GM12878 (cell line): ENCODE results near the gene PSMA7. TPM values are rescaled to one million over a fixed set of nuclear protein-coding genes. Genes with fewer than 3 reads are reported as not detected.

Experiments used
- ATAC-seq: fragments of 200-7000 bp; cut with Tn5 transposase; 3 replicates; pipeline ENCODE4 v1.9.1; 2020; ENCODE audit warnings: mild to moderate bottlenecking, moderate library complexity
- BruUV-seq: library from RNA; stranded (reverse); fragments of 400-500 nt; replicated peaks from 2 replicates; lab custom pipeline; 2021; lab: Mats Ljungman, UMichigan
- CTCF ChIA-PET: fragments of 300-600 bp; sonication (Branson Sonifier 250); formaldehyde crosslinking; extraction: SDS; loops from one replicate; lab custom pipeline; 2021; ENCODE audit warnings: inconsistent platforms; lab: Yijun Ruan, JAX
- POLR2A ChIA-PET: fragments of 350-600 bp; formaldehyde crosslinking; extraction: SDS; loops from one replicate; lab custom pipeline; 2021; ENCODE audit warnings: inconsistent platforms; lab: Charles Lee
- RAD21 ChIA-PET: fragments of 300-600 bp; sonication (Branson Sonifier 250); formaldehyde crosslinking; loops from one replicate; lab custom pipeline; 2023; ENCODE audit warnings: antibody characterized with exemption; ENCODE audit not compliant: unreplicated experiment; lab: Charles Lee
- SMC1A ChIA-PET: fragments of 300-600 bp; sonication (Branson Sonifier 250); formaldehyde crosslinking; loops from one replicate; lab custom pipeline; 2023; ENCODE audit not compliant: unreplicated experiment, uncharacterized antibody; lab: Charles Lee
- DNase-seq: peaks from one replicate; pipeline ENCODE4 v3.0.0-alpha.2; 2011; ENCODE audit warnings: low read depth, low spot score
- FAIRE-seq: peaks from 3 replicates; lab custom pipeline; 2011; peaks lifted over from hg19 to GRCh38; lab: Jason Lieb, UNC
- H2AFZ ChIP-seq: 2 replicates; pipeline ENCODE4 v1.6.0; 2011; ENCODE audit warnings: low read depth, low read length, control low read depth; ENCODE audit not compliant: control insufficient read depth
- H3K27ac ChIP-seq: 2 replicates; pipeline ENCODE4 v1.5.1; 2011; ENCODE audit warnings: control low read depth; ENCODE audit not compliant: control insufficient read depth, insufficient read depth
- H3K27me3 ChIP-seq, 2 experiments: replicated peaks in 1 of 2; 2 replicates each; pipeline versions ENCODE4 v1.6.0 to v1.6.1; 2011; ENCODE audit warnings: low read length in 1 of 2; ENCODE audit not compliant: control insufficient read depth in 2 of 2, insufficient read depth in 2 of 2
- H3K36me3 ChIP-seq, 2 experiments: 2 replicates each; pipeline ENCODE4 v1.5.1; 2011; ENCODE audit warnings: low read length in 1 of 2; ENCODE audit not compliant: control insufficient read depth in 2 of 2, insufficient read depth in 2 of 2
- H3K4me1 ChIP-seq: 2 replicates; pipeline ENCODE4 v1.6.1; 2011; ENCODE audit warnings: mild to moderate bottlenecking, low read length, moderate library complexity, mixed read lengths; ENCODE audit not compliant: control insufficient read depth, insufficient read depth
- H3K4me2 ChIP-seq: 2 replicates; pipeline ENCODE4 v1.6.0; 2011; ENCODE audit warnings: control low read depth; ENCODE audit not compliant: control insufficient read depth, insufficient read depth
- H3K4me3 ChIP-seq: fragments of 200-600 bp; sonication (generic); 2 replicates; pipeline ENCODE4 v1.5.1; 2016
- H3K79me2 ChIP-seq: 2 replicates; pipeline ENCODE4 v1.6.0; 2011; ENCODE audit warnings: low read length; ENCODE audit not compliant: control insufficient read depth, insufficient read depth
- H3K9ac ChIP-seq: 2 replicates; pipeline ENCODE4 v1.8.0; 2011; ENCODE audit warnings: low read length, control low read depth, mixed read lengths; ENCODE audit not compliant: control insufficient read depth, insufficient read depth
- H3K9me3 ChIP-seq: replicated peaks from 3 replicates; pipeline ENCODE4 v1.5.1; 2011; ENCODE audit warnings: mild to moderate bottlenecking, low read length; ENCODE audit not compliant: control insufficient read depth, insufficient read depth
- H4K20me1 ChIP-seq: 2 replicates; pipeline ENCODE4 v1.6.0; 2011; ENCODE audit not compliant: control insufficient read depth, insufficient read depth
- BMI1 ChIP-seq: fragments of 450-650 bp; IDR thresholded peaks from 2 replicates; pipeline ENCODE4 v1.6.1; 2016; ENCODE audit warnings: mild to moderate bottlenecking, moderate library complexity, borderline replicate concordance
- BRCA1 ChIP-seq: IDR thresholded peaks from 2 replicates; pipeline ENCODE4 v1.6.1; 2011; ENCODE audit warnings: low read depth, low read length, improper control_type of control experiment
- CBFB ChIP-seq: IDR thresholded peaks from 2 replicates; pipeline ENCODE4 v1.6.1; 2016; ENCODE audit warnings: antibody characterized with exemption, low read depth
- CEBPB ChIP-seq, 2 experiments: fragments of 150-350 bp in 1 of 2; IDR thresholded peaks; 2 replicates each; pipeline ENCODE4 v1.6.1; 2012 to 2014; ENCODE audit warnings: low read depth in 2 of 2, low read length in 2 of 2, borderline replicate concordance in 1 of 2, inconsistent platforms in 1 of 2
- CREB1 ChIP-seq: IDR thresholded peaks from 2 replicates; pipeline ENCODE4 v1.6.1; 2012; ENCODE audit warnings: low read depth, mild to moderate bottlenecking, inconsistent platforms
- EGR1 ChIP-seq, 2 experiments: IDR thresholded peaks; 1 replicate in 1 of 2; 2 replicates in 1 of 2; pipeline ENCODE4 v1.6.1; 2011 to 2012; ENCODE audit warnings: low read depth in 2 of 2, low read length in 2 of 2, borderline replicate concordance in 1 of 2, mild to moderate bottlenecking in 1 of 2, moderate library complexity in 1 of 2
- IKZF2 ChIP-seq, 2 experiments: fragments of 450-650 bp; IDR thresholded peaks; 2 replicates each; pipeline ENCODE4 v1.6.1; 2017; ENCODE audit warnings: mild to moderate bottlenecking in 2 of 2, moderate library complexity in 2 of 2
- IRF4 ChIP-seq: IDR thresholded peaks from 2 replicates; pipeline ENCODE4 v1.6.1; 2011; ENCODE audit warnings: low read depth, low read length
- KAT2A ChIP-seq: conservative IDR thresholded peaks from 2 replicates; pipeline ENCODE4 v1.6.1; 2011; ENCODE audit warnings: low read depth, low read length; ENCODE audit not compliant: control insufficient read depth
- NBN ChIP-seq: fragments of 450-650 bp; IDR thresholded peaks from 2 replicates; pipeline ENCODE4 v1.6.1; 2016
- NFIC ChIP-seq: IDR thresholded peaks from 2 replicates; pipeline ENCODE4 v1.6.1; 2012; ENCODE audit warnings: low read depth, mild to moderate bottlenecking, inconsistent platforms, low read length, moderate library complexity
- NFYA ChIP-seq: IDR thresholded peaks from 2 replicates; pipeline ENCODE4 v1.6.1; 2011; ENCODE audit warnings: low read depth, mild to moderate bottlenecking, low read length, improper control_type of control experiment, borderline replicate concordance
- PAX5 ChIP-seq: IDR thresholded peaks from 2 replicates; pipeline ENCODE4 v1.6.1; 2011; ENCODE audit warnings: low read depth, low read length, borderline replicate concordance
- POLR2AphosphoS5 ChIP-seq: IDR thresholded peaks from 2 replicates; pipeline ENCODE4 v1.6.1; 2011; ENCODE audit warnings: mild to moderate bottlenecking, low read length, inconsistent platforms
- RBBP5 ChIP-seq: fragments of 200-600 bp; sonication (generic); conservative IDR thresholded peaks from 2 replicates; pipeline ENCODE4 v1.6.1; 2016
- RUNX3 ChIP-seq: IDR thresholded peaks from 2 replicates; pipeline ENCODE4 v1.6.1; 2012; ENCODE audit warnings: low read length, inconsistent platforms
- SIN3A ChIP-seq: IDR thresholded peaks from 2 replicates; pipeline ENCODE4 v1.6.1; 2012; ENCODE audit warnings: low read depth, low read length, improper control_type of control experiment
- SIX5 ChIP-seq: IDR thresholded peaks from 2 replicates; pipeline ENCODE4 v1.6.1; 2011; ENCODE audit warnings: mild to moderate bottlenecking, low read depth, low read length, moderate library complexity; ENCODE audit not compliant: severe bottlenecking
- SREBF1 ChIP-seq: IDR thresholded peaks from 2 replicates; pipeline ENCODE4 v1.6.1; 2012; ENCODE audit warnings: mild to moderate bottlenecking, low read length
- SRF ChIP-seq, 2 experiments: IDR thresholded peaks; 2 replicates each; pipeline ENCODE4 v1.6.1; 2011; ENCODE audit warnings: low read depth in 2 of 2, low read length in 2 of 2, mild to moderate bottlenecking in 1 of 2, moderate library complexity in 1 of 2
- WRNIP1 ChIP-seq: IDR thresholded peaks from 2 replicates; pipeline ENCODE4 v1.6.1; 2011; ENCODE audit warnings: low read depth, low read length, improper control_type of control experiment, borderline replicate concordance
- WGBS: methylation state at CpG from one replicate; pipeline ENCODE4 v1.1.6; 2016; ENCODE audit warnings: low lambda C conversion rate; ENCODE audit not compliant: insufficient replicate concordance, insufficient coverage; ENCODE audit errors: missing lambda C conversion rate; 5-methylcytosine and 5-hydroxymethylcytosine counted together
- in situ Hi-C: fragments of 300-500 bp; cut with MboI; formaldehyde crosslinking; loops from 9 replicates; pipeline ENCODE4 v1.14.3; 2018; ENCODE audit warnings: mixed read lengths
- intact Hi-C: fragments of 100-400 bp; cut with micrococcal nuclease; formaldehyde crosslinking; loops from one replicate; pipeline ENCODE4 v1.14.2; 2022; ENCODE audit not compliant: unreplicated experiment
- polyA plus RNA-seq, 11 experiments: library from polyadenylated mRNA; depleted of rRNA in 4 of 11; unstranded in 6 of 11; stranded (reverse) in 5 of 11; fragments of >200 nt; fragmentation: Nextera tagmentation in 4 of 11; fragmentation: Illumina TruSeq in 1 of 11; extraction: Ambion mirVana in 4 of 11; extraction: Trizol in 1 of 11; gene quantifications; 1 replicate in 1 of 11; 2 replicates in 10 of 11; pipeline versions ENCODE4 v1.2.1 to v1.2.3, GENCODE V29; 2011 to 2016; ENCODE audit warnings: inconsistent platforms in 2 of 11, missing spikeins in 2 of 11, low read depth in 1 of 11
- total RNA-seq, 4 experiments: library from RNA; depleted of rRNA in 3 of 4; stranded (reverse); fragments of >200 nt in 3 of 4; fragmentation: Illumina TruSeq in 1 of 4; extraction: Trizol in 1 of 4; gene quantifications; 2 replicates each; pipeline versions ENCODE4 v1.2.1 to v1.2.3, GENCODE V29; 2013 to 2021
- TF ChIP-seq, protein P1 (sequence below): IDR thresholded peaks from 2 replicates; pipeline ENCODE4 v1.6.1; 2011; ENCODE audit warnings: borderline replicate concordance, low read depth, mild to moderate bottlenecking, moderate library complexity, low read length; ENCODE audit not compliant: insufficient read depth, poor library complexity, severe bottlenecking
- TF ChIP-seq, protein P2 (sequence below): fragments of 450-650 bp; IDR thresholded peaks from 2 replicates; pipeline ENCODE4 v1.6.1; 2016; ENCODE audit warnings: mild to moderate bottlenecking
- TF ChIP-seq, protein P3 (sequence below): IDR thresholded peaks from 2 replicates; pipeline ENCODE4 v1.6.1; 2012; ENCODE audit warnings: low read length, inconsistent platforms

Gene PSMA7
- total and polyA plus RNA-seq, 10 of the 15 experiments (the other 5 are each of a cell fraction or from before 2014, with no cell fraction given): 216 to 857 (median 368) TPM

DNA sequence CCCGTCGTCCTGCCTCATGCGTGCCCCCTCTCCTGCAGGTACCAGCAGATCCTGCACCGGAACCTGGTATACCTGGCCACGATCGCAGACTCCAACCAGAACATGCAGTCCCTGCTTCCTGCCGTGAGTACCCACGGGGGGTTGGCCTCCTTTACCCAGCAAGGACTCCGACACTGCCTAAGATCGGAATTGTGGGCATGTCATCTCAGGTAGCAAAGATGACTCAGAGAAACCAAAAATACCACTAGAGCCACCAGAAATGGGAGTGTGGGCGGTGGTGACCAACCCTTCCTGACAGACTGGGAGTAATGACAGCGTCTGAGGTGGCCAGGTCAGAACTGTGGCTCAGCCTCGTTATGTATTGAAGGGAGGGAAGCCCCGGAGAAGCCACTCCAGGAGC, 16.6 kb upstream of the PSMA7 start:
- intact Hi-C loops: no loop called here
- 25% methylated on average over 14 of the region's 14 CpGs for WGBS
- no peak overlapping the region; the same call in 1 of the 2 replicates for H3K4me2 ChIP-seq
- SMC1A ChIA-PET: no interaction called here
- no peak overlapping the region for H3K9ac ChIP-seq
- H3K4me3 ChIP-seq: no peak overlapping the region
- peak; percentile 56 for FAIRE-seq
- in situ Hi-C loops: no loop called here
- H3K36me3 ChIP-seq: peaks cover 12 to 34% of the 10 kb centered on the region in 2 experiments; a peak in 3 of 4 replicates
- no TSS peak for BruUV-seq
- POLR2A ChIA-PET: no interaction called here
- peak; percentile 50 for DNase-seq
- RAD21 ChIA-PET: no interaction called here
- no peak overlapping the region for H3K27ac ChIP-seq
- no peaks in the 10 kb centered on the region for H3K27me3 ChIP-seq
- no peaks in the 10 kb centered on the region for H3K9me3 ChIP-seq
- CTCF ChIA-PET: interaction anchor here (0.6 kb wide), 1 partner anchor 148 kb away, joined by 3 read pairs; no protein-coding TSS in a partner anchor
- H3K4me1 ChIP-seq: peaks cover 9% of the 10 kb centered on the region
- H4K20me1 ChIP-seq: no peaks in the 10 kb centered on the region
- H3K79me2 ChIP-seq: peaks cover 3% of the 10 kb centered on the region; the same call in 1 of the 2 replicates
- H2AFZ ChIP-seq: no peak overlapping the region
- peak; percentile 39 for ATAC-seq
- TF ChIP-seq SIN3A (no peak), POLR2AphosphoS5 (no peak), SIX5 (no peak), NBN (no peak), NFYA (no peak), IRF4 (0 out of 2 replicates have a peak, but pooled peaks have one; percentile 46), WRNIP1 (no peak), PAX5 (no peak), BRCA1 (no peak), SRF (IDR thresholded peaks at IDR 0.05; ENCODE audit: low read depth in 2 of 2, low read length in 2 of 2) (no peak), RBBP5 (no peak), SREBF1 (no peak), BMI1 (no peak), CBFB (0 out of 2 replicates have a peak, but pooled peaks have one; percentile 20), NFIC (peak; percentile 60; the same call in 1 of the 2 replicates), CREB1 (peak; percentile 44; the same call in 1 of the 2 replicates), EGR1 (IDR thresholded peaks at IDR 0.05; ENCODE audit: borderline replicate concordance in 1 of 2, low read depth in 2 of 2, low read length in 2 of 2) (peak in 1 of 2 experiments; percentile 33; a peak in 1 of 3 replicates), RUNX3 (peak; percentile 95), IKZF2 (IDR thresholded peaks at IDR 0.05) (0 out of 4 replicates have a peak, but pooled peaks have one; percentile 12 to 14), CEBPB (IDR thresholded peaks at IDR 0.05; ENCODE audit: borderline replicate concordance in 1 of 2, low read depth in 2 of 2, low read length in 2 of 2) (no peak), KAT2A (no peak)
- TF ChIP-seq, protein P1, sequence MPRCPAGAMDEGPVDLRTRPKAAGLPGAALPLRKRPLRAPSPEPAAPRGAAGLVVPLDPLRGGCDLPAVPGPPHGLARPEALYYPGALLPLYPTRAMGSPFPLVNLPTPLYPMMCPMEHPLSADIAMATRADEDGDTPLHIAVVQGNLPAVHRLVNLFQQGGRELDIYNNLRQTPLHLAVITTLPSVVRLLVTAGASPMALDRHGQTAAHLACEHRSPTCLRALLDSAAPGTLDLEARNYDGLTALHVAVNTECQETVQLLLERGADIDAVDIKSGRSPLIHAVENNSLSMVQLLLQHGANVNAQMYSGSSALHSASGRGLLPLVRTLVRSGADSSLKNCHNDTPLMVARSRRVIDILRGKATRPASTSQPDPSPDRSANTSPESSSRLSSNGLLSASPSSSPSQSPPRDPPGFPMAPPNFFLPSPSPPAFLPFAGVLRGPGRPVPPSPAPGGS: peak; percentile 31
- TF ChIP-seq, protein P2, sequence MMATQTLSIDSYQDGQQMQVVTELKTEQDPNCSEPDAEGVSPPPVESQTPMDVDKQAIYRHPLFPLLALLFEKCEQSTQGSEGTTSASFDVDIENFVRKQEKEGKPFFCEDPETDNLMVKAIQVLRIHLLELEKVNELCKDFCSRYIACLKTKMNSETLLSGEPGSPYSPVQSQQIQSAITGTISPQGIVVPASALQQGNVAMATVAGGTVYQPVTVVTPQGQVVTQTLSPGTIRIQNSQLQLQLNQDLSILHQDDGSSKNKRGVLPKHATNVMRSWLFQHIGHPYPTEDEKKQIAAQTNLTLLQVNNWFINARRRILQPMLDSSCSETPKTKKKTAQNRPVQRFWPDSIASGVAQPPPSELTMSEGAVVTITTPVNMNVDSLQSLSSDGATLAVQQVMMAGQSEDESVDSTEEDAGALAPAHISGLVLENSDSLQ: peak; percentile 11; the same call in 1 of the 2 replicates
- TF ChIP-seq, protein P3, sequence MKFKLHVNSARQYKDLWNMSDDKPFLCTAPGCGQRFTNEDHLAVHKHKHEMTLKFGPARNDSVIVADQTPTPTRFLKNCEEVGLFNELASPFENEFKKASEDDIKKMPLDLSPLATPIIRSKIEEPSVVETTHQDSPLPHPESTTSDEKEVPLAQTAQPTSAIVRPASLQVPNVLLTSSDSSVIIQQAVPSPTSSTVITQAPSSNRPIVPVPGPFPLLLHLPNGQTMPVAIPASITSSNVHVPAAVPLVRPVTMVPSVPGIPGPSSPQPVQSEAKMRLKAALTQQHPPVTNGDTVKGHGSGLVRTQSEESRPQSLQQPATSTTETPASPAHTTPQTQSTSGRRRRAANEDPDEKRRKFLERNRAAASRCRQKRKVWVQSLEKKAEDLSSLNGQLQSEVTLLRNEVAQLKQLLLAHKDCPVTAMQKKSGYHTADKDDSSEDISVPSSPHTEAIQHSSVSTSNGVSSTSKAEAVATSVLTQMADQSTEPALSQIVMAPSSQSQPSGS: peak; percentile 52; the same call in 1 of the 2 replicates
